Uterus (tissue), 2 donors: ENCODE results near the gene NFIC.

Experiments
- CTCF ChIP-seq, 4 experiments: fragments of 200-600 bp in 2 of 4; fragments of 450-650 bp in 2 of 4; sonication (generic) in 2 of 4; IDR thresholded peaks; one replicate each; pipeline ENCODE4 v1.5.1; 2016 to 2019; ENCODE audit warnings: antibody characterized with exemption in 4 of 4, mild to moderate bottlenecking in 2 of 4, moderate library complexity in 1 of 4
- POLR2A ChIP-seq, 2 donors: fragments of 450-650 bp; IDR thresholded peaks; one replicate each; pipeline ENCODE4 v1.6.1; 2016; ENCODE audit warnings: antibody characterized with exemption in 2 of 2, mild to moderate bottlenecking in 1 of 2, moderate library complexity in 1 of 2

GRCh38 chr19:3367628-3368440 is 1.5 kb downstream of the NFIC start:
- no peak for TF ChIP-seq CTCF (IDR thresholded peaks at IDR 0.05)
- peak in 1 of 2 donors; percentile 10 for TF ChIP-seq POLR2A (IDR thresholded peaks at IDR 0.05)
